ENCODE data around the gene MOCS3. TPM values are rescaled to one million over a fixed set of nuclear protein-coding genes. Genes with fewer than 3 reads are reported as not detected.

The MOCS3 gene
- total RNA-seq, 1 experiment from 2014 or later, result 13.2 TPM

DNA sequence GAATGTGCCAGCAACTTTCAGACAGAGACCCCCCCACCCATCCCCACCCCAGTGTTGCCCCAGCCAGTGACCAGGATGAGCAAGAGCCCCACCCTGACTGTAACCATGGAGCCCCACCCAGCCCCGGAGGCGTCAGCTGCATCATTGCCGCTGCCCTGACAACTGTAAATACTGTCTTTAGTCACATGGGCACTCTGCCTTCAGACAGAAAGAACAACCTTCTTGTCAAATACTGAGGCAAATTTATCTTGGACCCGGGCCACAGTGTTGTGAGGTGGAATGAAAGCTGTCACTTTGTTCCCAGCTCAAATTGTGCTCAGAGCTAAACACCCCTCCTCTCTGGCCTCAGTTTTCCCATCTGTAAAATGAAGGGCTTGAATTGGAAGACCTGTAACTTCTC, 23.7 kb downstream of the MOCS3 start:
- Histone ChIP-seq H3K4me3 (ENCODE audit: low read depth, low read length) (no peak overlapping the region), H3K36me3 (ENCODE audit: control insufficient read depth, insufficient read depth, low read length) (no peaks in the 10 kb centered on the region), H3K27me3 (replicated peaks; ENCODE audit: control insufficient read depth, insufficient read depth, low read length) (0 out of 2 replicates have a peak, but pooled peaks cover 1% of the 10 kb centered on the region), H3K9me3 (no peaks in the 10 kb centered on the region), H3K4me1 (peaks cover 4% of the 10 kb centered on the region)
- Mint-ChIP-seq H3K27me3 (ENCODE audit: insufficient read depth, unreplicated experiment) (peaks cover 17% of the 10 kb centered on the region), H3K36me3 (ENCODE audit: insufficient read depth, unreplicated experiment) (no peaks in the 10 kb centered on the region), H3K27ac (ENCODE audit: unreplicated experiment) (no peak overlapping the region), H3K9me3 (ENCODE audit: unreplicated experiment) (no peaks in the 10 kb centered on the region), H3K4me1 (ENCODE audit: low read depth, unreplicated experiment) (peaks cover 10% of the 10 kb centered on the region), H3K4me3 (ENCODE audit: unreplicated experiment) (no peak overlapping the region)
- ChIA-PET CTCF (interaction anchor here (0.6 to 2.8 kb wide), 8 partner anchors 15 to 777 kb away, joined by 3 to 36 read pairs (median 4); partner anchors contain the start of gene BCAS4), POLR2A (no interaction called here)
- intact Hi-C loops (cut with micrococcal nuclease; ENCODE audit: unreplicated experiment), result no loop called here
- TF ChIP-seq, protein P1, sequence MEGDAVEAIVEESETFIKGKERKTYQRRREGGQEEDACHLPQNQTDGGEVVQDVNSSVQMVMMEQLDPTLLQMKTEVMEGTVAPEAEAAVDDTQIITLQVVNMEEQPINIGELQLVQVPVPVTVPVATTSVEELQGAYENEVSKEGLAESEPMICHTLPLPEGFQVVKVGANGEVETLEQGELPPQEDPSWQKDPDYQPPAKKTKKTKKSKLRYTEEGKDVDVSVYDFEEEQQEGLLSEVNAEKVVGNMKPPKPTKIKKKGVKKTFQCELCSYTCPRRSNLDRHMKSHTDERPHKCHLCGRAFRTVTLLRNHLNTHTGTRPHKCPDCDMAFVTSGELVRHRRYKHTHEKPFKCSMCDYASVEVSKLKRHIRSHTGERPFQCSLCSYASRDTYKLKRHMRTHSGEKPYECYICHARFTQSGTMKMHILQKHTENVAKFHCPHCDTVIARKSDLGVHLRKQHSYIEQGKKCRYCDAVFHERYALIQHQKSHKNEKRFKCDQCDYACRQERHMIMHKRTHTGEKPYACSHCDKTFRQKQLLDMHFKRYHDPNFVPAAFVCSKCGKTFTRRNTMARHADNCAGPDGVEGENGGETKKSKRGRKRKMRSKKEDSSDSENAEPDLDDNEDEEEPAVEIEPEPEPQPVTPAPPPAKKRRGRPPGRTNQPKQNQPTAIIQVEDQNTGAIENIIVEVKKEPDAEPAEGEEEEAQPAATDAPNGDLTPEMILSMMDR (IDR thresholded peaks at IDR 0.05; ENCODE audit: insufficient read depth in 1 of 2, low read depth in 1 of 2, low read length in 1 of 2, severe bottlenecking in 1 of 2, unreplicated experiment in 1 of 2), result no peak
- peak in 1 of 2 experiments; percentile 51 for DNase-seq
- no TSS peak for BruUV-seq (replicated peaks)

DNA sequence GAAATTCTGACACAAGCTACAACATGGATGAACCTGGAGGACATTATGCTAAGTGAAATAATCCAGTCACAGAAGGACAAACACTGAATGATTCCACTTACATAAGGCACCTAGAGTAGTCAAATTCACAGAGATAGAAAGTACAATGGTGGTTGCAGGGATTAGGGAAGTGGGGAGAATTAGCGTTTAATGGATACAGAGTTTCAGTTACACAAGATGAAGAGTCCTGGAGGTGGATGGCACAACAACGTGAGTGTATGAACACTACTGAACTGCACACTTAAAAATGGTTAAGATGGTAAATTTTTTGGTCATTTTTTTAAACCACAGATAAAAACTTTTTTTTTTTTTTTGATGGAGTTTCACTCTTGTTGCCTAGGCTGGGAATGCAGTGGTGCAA, 24.7 kb downstream of the MOCS3 start:
- BruUV-seq (replicated peaks), result no TSS peak
- Mint-ChIP-seq H3K9me3 (ENCODE audit: unreplicated experiment) (no peaks in the 10 kb centered on the region), H3K27ac (ENCODE audit: unreplicated experiment) (no peak overlapping the region), H3K4me3 (ENCODE audit: unreplicated experiment) (no peak overlapping the region), H3K4me1 (ENCODE audit: low read depth, unreplicated experiment) (peaks cover 10% of the 10 kb centered on the region), H3K27me3 (ENCODE audit: insufficient read depth, unreplicated experiment) (peaks cover 16% of the 10 kb centered on the region), H3K36me3 (ENCODE audit: insufficient read depth, unreplicated experiment) (no peaks in the 10 kb centered on the region)
- ChIA-PET POLR2A (no interaction called here), CTCF (interaction anchor here (1.5 kb wide), 1 partner anchor 10 kb away, joined by 5 read pairs; no protein-coding TSS in a partner anchor)
- Histone ChIP-seq H3K27me3 (replicated peaks; ENCODE audit: control insufficient read depth, insufficient read depth, low read length) (0 out of 2 replicates have a peak, but pooled peaks cover 1% of the 10 kb centered on the region), H3K4me3 (ENCODE audit: low read depth, low read length) (no peak overlapping the region), H3K36me3 (ENCODE audit: control insufficient read depth, insufficient read depth, low read length) (no peaks in the 10 kb centered on the region), H3K4me1 (no peaks in the 10 kb centered on the region), H3K9me3 (no peaks in the 10 kb centered on the region)
- intact Hi-C loops (cut with micrococcal nuclease; ENCODE audit: unreplicated experiment), result no loop called here
- TF ChIP-seq, protein P1 (IDR thresholded peaks at IDR 0.05; ENCODE audit: insufficient read depth in 1 of 2, low read depth in 1 of 2, low read length in 1 of 2, severe bottlenecking in 1 of 2, unreplicated experiment in 1 of 2), result no peak
- no peak for DNase-seq

DNA sequence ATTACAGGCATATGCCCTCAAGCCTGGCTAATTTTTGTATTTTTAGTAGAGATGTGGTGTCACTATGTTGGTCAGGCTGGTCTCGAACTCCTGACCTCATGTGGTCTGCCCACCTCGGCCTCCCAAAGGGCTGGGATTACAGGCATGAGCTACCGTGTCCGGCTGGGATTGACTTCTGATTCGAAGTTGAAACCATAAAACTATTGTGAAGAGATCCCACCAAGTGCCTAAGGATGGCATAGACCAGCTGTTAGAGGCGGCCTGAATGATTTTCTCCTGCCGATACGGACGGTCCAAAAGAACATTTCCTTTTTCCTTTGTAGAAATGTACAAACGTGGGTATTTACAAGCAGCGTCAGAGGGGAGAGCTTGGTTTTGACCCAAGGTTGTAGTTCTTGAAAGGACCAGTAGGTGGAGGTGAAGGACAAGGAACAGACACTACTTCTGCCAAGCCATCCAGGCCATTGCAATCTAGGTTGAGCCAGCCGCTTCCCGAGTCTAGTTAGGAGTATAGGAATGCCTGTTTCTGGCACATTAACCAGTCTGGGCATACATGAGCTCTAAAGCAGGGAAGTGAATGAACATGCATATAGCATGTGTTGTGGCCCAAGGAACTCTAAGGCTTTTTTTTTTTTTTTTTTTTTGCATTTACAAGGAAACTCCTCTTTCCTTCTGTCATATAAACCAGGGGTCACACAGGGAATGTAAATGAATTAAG, 29.0 kb downstream of the MOCS3 start:
- no peaks in the 10 kb centered on the region for H3K9me3 Mint-ChIP-seq (ENCODE audit: unreplicated experiment)
- peak; percentile 91 to 96 for DNase-seq
- H3K27me3 Mint-ChIP-seq (ENCODE audit: insufficient read depth, unreplicated experiment), result peaks cover 10% of the 10 kb centered on the region
- Histone ChIP-seq H3K36me3 (ENCODE audit: control insufficient read depth, insufficient read depth, low read length) (no peaks in the 10 kb centered on the region), H3K9me3 (no peaks in the 10 kb centered on the region), H3K4me3 (ENCODE audit: low read depth, low read length) (no peak overlapping the region), H3K4me1 (no peaks in the 10 kb centered on the region), H3K27me3 (replicated peaks; ENCODE audit: control insufficient read depth, insufficient read depth, low read length) (no peaks in the 10 kb centered on the region)
- peaks cover 13% of the 10 kb centered on the region for H3K4me1 Mint-ChIP-seq (ENCODE audit: low read depth, unreplicated experiment)
- ChIA-PET CTCF (interaction anchor here (0.5 to 6.9 kb wide), 85 partner anchors 9 to 1895 kb away, joined by 3 to 232 read pairs (median 5); partner anchors contain the start of genes BCAS4, DPM1 and MOCS3), POLR2A (interaction anchor here (0.5 to 1.0 kb wide), 4 partner anchors 30 to 610 kb away, joined by 3 to 8 read pairs (median 6); no protein-coding TSS in a partner anchor)
- no peaks in the 10 kb centered on the region for H3K36me3 Mint-ChIP-seq (ENCODE audit: insufficient read depth, unreplicated experiment)
- intact Hi-C loops (cut with micrococcal nuclease; ENCODE audit: unreplicated experiment), result loop anchor here (1.0 to 5.0 kb wide), 6 partner anchors 319 to 1095 kb away; no protein-coding TSS in a partner anchor
- no peak overlapping the region for H3K4me3 Mint-ChIP-seq (ENCODE audit: unreplicated experiment)
- no peak overlapping the region for H3K27ac Mint-ChIP-seq (ENCODE audit: unreplicated experiment)
- TF ChIP-seq, protein P1 (IDR thresholded peaks at IDR 0.05; ENCODE audit: insufficient read depth in 1 of 2, low read depth in 1 of 2, low read length in 1 of 2, severe bottlenecking in 1 of 2, unreplicated experiment in 1 of 2), result peak; percentile 97 to 99
- no TSS peak for BruUV-seq (replicated peaks)

All from Caco-2 (cell line).